Activated naive CD4-positive, alpha-beta T cell treated with Interleukin-2 at 50 U/mL for 16 hours (primary cell): ENCODE measurements around the gene ANKRD40CL.
A peak's percentile ranks its signal among the peaks of the same experiment; 100 is the strongest.

Source experiments
- DNase-seq: peaks from one replicate; pipeline ENCODE4 v3.0.0-alpha.2; 2020

The ANKRD40CL gene

DNA sequence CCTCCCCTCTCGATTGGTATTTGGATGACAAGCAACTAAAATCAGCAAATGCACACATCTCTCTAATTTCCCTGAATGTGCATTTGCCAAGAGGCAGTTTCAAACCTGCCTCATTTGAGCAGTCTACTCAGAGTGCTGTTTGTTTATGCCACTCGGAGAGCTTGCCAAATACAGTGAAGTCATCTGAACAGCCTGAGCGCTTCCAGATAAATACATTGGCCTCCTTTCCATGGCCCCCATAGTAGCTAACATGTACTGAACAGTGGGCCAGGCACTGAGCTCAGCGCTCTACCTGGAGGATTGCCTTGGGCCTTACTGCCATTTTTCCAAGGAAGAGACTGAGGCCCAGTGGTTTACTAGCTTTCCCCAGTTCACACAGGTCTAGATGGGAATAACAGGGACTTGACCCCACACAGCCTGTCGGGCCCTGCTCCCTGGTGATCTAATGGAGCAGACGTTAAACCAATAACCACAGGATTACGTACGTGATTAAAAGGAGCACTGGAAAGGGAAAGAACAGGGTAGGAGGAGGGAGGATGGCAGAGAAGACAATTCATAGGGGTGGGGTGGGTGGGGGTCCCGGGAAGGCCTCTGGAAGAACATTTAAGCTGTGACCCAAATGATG, 18.7 kb upstream of the ANKRD40CL start:
- no peak for DNase-seq

DNA sequence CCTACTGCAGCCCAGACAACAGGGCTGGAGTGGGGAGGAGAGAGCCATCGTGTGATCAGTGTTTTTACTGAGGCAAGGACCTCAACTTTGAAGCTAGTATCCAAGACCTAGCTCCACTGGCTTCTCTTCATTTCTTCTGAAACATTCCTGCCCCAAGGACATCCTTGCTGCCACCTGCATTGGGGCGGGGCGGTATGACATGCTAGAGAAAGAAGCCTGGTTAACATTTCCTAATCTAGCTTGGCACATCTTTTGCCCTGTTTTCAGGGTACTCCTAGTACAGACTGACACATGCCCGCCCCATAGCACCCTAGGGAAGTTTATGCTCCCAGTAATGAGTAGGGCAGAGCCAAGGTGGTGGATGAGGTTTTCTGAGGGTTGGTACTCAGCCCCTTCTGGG, 17.8 kb upstream of the ANKRD40CL start:
- no peak for DNase-seq

DNA sequence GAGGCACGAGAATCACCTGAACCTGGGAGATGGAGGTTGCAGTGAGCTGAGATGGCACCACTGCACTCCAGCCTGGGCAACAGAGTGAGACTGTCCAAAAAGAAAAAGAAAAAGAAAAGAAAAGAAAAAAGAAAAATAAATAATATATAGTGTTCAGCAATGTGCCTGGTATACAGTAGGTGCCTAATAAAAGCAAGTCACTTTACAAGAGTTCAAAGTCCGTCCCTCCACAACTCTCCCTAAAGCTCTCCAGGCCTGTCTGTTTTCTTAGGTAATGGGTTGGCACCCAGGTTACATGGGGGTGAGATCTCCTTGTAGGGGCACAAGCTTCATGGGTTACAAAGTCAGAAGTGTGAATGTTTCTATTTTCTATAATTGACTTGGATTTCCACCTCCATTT, 16.6 kb upstream of the ANKRD40CL start:
- DNase-seq, result no peak

GRCh38 chr17:50783193-50783660, 15.9 kb upstream of the ANKRD40CL start:
- DNase-seq, result peak; percentile 83

DNA sequence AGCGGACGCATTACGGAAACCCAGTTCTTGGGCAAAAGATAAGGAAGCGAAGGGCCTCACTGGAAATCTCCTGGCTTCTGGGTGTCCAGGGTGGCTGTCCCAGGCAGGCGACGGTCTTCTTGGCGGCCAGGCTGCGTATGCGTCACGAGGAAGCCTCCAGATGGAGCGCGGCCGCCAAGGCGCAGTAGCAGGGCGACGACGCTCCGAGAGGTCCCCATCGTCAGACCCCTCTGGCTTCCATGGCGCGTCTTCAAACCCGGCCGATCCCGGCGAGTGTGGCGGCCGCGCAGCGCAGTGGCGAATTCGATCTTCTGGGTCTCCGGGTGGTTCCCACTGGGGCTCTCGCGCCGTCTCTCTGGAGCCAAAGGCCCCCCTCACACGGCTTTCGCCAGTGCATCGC, 13.8 kb upstream of the ANKRD40CL start:
- no peak for DNase-seq

DNA sequence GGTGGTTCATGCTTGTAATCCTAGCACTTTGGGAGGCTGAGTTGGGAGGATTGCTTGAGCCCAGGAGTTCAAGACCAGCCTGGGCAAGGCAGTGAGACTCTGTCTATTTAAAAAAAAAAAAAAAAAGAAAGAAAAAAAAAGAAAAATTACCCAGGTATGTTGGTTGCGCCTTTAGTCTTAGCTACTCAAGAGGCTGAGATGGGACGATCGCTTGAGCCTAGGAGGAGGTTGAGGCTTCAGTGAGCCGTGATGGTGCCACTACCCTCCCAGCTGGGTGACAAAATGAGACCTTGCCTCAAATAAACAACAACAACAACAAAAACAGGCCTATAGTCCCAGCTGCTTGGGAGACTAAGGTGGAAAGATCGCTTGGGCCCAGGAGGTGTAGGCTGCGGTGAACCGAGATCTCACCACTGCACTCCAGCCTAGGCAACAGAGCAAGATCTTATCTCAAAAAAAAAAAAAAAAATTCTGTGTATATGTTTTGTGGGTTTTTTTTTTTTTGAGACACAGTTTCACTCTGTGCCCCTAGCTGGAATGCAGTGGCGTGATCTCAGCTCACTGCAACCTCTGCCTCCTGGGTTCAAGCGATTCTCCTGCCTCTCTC, 12.5 kb upstream of the ANKRD40CL start:
- DNase-seq, result peak; percentile 50

DNA sequence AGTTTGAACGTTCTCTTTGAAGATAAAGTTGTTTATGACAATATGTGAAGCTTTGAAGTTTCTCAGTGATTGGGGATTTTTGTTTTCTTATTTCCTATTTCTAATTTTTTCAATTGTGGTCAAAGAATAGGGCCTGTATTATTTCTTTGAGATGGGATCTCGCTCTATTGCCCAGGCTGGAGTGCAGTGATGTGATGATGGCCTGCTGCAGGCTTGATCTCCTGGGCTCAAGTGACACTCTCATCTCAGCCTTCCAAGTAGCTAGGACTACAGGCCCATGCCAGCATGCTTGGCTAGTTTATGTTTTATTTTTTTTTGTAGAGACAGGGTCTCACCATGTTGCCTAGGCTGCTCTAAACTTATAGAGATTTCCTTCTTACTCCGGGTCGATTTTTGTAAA, 11.7 kb upstream of the ANKRD40CL start:
- DNase-seq, result no peak

GRCh38 chr17:50778471-50778870, 11.2 kb upstream of the ANKRD40CL start:
- DNase-seq, result no peak

GRCh38 chr17:50775926-50776325, 8.6 kb upstream of the ANKRD40CL start:
- DNase-seq, result no peak

GRCh38 chr17:50774225-50774803, 7.0 kb upstream of the ANKRD40CL start:
- no peak for DNase-seq

DNA sequence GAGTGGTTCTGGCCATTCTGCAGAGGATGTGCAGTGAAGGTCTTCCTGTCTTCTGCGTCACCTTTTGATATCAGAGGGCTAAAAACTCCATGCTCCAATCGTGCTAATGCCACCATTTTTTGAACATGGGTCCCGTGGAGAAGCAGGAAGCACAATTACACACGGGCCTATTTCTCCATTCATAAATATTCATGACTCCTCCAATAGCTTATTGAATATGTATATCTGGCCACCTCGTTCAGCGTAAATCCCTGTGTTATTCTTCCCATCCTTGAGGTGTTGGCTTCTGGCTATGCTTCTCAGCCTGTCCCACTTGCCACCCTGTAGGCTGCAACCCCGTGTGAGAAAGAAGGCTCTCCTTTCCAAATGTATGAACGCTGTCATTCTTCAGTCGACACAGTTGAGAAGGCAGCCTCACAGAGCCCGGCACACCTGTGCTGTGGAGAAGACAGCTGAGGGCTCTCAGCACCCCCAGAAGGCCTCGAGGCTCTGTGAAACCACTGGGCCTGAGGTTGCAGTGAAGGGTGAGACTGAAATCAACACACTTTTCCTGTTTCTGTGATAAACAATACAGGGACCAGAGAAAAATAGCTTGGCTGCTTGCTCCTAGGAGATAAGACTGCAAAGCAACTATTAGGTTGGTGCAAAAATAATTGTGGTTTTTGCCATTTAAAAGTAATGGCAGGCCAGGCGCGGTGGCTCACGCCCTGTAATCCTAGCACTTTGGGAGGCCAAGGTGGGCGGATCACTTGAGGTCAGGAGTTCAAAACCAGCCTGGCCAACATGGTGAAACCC, 4.9 kb upstream of the ANKRD40CL start:
- DNase-seq, result no peak

DNA sequence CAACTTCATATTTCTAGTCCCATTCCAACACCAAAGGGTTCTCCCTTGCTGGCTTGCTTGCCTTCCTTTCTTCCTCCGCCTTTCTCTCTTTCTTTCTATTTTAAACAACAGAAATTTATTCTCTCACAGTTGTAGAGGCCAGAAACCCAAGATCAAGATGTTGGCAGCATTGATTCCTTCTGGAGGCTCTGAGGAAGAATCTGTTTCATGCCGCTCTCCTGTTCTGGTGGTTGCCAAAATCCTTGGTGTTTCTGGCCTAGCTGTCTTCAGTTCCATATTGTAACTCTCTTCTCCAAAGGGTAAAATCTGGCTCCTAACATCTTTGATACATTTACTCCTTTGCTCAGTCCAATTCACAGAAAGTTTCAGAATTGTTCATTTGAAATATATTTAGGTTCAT, 3.0 kb upstream of the ANKRD40CL start:
- no peak for DNase-seq

DNA sequence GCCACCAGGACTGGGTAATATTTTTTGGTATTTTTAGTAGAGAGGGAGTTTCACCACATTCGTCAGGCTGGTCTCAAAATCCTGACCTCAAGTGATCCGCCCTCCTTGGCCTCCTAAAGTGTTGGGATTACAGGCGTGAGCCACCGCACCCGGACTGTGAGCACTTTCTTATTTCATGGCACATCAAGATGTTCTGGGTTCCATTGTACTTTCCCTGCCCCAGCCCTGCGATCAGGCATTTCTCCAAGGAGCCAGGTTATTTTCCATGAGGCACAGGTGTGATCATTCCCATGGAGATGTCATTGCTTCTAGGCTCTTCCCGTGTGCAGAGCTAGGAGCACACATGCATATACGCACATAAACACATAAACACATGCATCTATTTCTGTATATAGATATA, 2.6 kb upstream of the ANKRD40CL start:
- no peak for DNase-seq

GRCh38 chr17:50768346-50768761, 1.0 kb upstream of the ANKRD40CL start:
- no peak for DNase-seq

DNA sequence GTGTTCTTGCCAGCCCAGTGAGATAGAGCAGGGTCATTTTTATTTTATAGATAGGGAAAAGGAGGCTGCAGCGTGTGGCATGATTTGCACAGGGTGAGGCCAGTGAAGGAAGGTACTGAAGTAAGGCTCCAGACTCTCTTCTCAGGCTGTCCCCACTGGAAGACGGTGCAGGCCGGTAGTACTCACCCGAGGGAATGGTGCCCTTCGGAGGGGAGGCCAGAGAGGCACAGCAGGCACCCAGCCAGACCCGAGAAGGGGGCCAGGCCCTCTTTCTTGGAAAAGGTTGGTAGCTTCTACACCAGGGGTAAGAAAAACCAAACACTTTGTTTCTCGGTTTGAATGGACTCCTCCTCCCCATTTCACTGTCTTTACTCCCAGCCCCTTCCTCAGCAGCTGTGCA, 288 bp downstream of the ANKRD40CL start:
- DNase-seq, result no peak

- DNase-seq, result no peak
Measured at GRCh38 chr17:50766222-50767023, 895 bp downstream of the ANKRD40CL start.

GRCh38 chr17:50765454-50766221, 1.7 kb downstream of the ANKRD40CL start:
- no peak for DNase-seq

DNA sequence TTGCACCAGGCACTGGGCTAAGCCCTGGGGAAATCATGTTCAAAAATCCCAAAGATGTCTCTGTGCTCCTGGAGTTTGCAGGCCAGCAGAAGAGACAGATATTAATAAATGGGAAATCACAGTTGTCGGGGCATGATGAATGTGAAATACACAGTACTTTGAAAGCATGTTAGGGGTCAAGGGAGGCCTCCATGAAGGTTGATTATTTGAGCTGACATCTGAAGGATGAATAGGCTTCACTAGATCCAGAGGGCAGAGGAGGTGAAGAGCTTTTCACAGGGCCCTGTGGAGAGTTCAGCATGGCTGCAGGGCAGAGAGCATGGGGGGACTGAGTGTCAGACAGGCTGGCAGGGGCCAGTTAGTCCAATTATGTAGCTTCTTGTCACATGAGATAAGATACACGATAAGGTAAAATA, 2.6 kb downstream of the ANKRD40CL start:
- no peak for DNase-seq

GRCh38 chr17:50763716-50764475, 3.4 kb downstream of the ANKRD40CL start:
- DNase-seq, result no peak

DNA sequence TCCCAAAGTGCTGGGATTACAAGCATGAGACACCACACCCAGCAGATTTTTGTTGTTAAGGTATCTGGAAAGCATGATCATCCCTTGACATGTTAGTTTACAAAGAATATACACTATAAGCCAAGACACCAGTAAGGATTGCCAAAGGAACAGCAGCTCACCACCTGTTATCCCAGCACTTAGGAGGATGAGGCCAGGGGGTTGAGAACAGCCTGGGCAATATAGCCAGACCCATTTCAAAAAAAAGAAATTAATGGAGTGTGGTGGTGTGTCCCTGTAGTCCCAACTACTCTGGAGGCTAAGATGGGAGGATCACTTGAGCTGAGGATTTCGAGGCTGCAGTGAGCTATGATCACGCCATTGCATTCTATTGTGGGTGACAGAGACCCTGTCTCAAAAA, 5.1 kb downstream of the ANKRD40CL start:
- DNase-seq, result no peak

DNA sequence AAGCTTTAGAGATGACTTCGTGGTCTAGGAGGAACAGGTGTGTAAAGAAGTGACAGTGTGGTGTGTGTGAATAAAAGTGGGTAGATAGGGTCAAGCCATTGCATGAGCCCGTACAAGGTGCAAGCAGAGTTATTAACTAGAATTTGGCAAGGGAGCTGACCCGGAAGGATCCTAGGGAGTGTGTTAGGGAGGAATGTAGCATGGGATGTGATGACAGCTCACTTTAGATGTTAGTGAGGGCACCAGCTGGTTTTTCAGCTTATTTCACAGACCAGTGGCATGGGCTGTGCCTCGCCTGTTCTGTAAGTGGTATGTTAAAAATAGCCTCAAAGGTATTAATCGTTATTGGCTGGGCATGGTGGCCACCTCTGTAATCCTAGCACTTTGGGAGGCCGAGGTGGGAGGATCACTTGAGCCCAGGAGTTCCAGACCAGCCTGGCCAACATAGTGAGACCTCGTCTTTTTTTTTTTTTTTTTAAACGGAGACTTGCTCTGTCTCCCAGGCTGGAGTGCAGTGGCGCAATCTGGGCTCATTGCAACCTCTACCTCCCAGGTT, 8.3 kb downstream of the ANKRD40CL start:
- no peak for DNase-seq
